Measurements from ENCODE around the gene F2. TPM values are rescaled to one million over a fixed set of nuclear protein-coding genes. Genes with fewer than 3 reads are reported as not detected.
"Not testable (repeated sequence)": the region's sequence is repeated elsewhere in the genome, so short reads cannot be mapped to it uniquely, and the experiment has no call there.

The F2 gene
- total RNA-seq, 8 experiments from 2014 or later: 0.14 to 1.1 TPM; not detected in 6

- H3K27ac ChIP-seq; in situ Hi-C loops (cut with MboI; ENCODE audit: low pct_unique_long_range_greater_than_20kb in 2 of 9, low sequenced_read_pairs in 9 of 9, unreplicated experiment in 9 of 9); H3K4me1 ChIP-seq (replicated peaks in 1 of 2); ATAC-seq (replicated peaks in 6 of 8); H3K4me3 ChIP-seq: not testable (repeated sequence)
- 14 to 93% (median 90%) methylated on average over 1 to 9 of the region's 9 CpGs; no CpG with 5 or more reads in 6 of the 10 experiments for WGBS, 10 experiments
Observed at GRCh38 chr11:46709351-46709750, 9.7 kb upstream of the F2 start.

GRCh38 chr11:46710821-46711269, 8.2 kb upstream of the F2 start:
- in situ Hi-C loops (cut with MboI; ENCODE audit: low pct_unique_long_range_greater_than_20kb in 2 of 9, low sequenced_read_pairs in 9 of 9, unreplicated experiment in 9 of 9): no loop called here
- WGBS, 10 experiments: 7 to 100% (median 70%) methylated on average over 1 to 5 of the region's 10 CpGs; no CpG with 5 or more reads in 3 of the 10 experiments
- no peak overlapping the region for H3K27ac ChIP-seq
- peak in 2 of 8 experiments; percentile 83 to 86 for ATAC-seq (replicated peaks in 6 of 8)
- H3K4me3 ChIP-seq: no peak overlapping the region
- no peaks in the 10 kb centered on the region for H3K4me1 ChIP-seq (replicated peaks in 1 of 2)

DNA sequence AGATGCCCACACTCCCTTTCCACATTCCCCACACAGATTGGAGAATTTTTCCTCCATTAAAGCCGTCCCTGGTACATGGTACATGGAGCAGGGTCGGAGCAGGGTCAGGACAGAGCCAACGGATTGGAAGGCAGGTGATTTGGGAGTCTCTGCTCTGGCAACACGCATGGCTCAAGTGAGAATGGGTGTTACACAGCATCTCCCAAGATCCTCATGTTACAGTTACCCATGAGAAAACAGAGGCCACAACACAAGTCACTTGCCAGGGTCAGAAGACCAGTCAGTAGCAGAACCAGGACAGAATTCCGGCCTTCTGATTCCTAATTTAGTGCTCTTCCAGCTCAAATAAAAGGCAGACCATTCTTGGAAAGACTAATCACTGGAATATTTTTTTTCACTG, 7.7 kb upstream of the F2 start:
- 17 to 100% (median 71%) methylated on average over 1 to 4 of the region's 5 CpGs; no CpG with 5 or more reads in 5 of the 10 experiments for WGBS, 10 experiments
- Histone ChIP-seq H3K4me1 (replicated peaks in 1 of 2) (no peaks in the 10 kb centered on the region), H3K27ac (no peak overlapping the region), H3K4me3 (no peak overlapping the region)
- ATAC-seq (replicated peaks in 6 of 8): peak in 2 of 8 experiments; percentile 16 to 38
- in situ Hi-C loops (cut with MboI; ENCODE audit: low pct_unique_long_range_greater_than_20kb in 2 of 9, low sequenced_read_pairs in 9 of 9, unreplicated experiment in 9 of 9): no loop called here

GRCh38 chr11:46712874-46713576, 6.0 kb upstream of the F2 start:
- in situ Hi-C loops (cut with MboI; ENCODE audit: low pct_unique_long_range_greater_than_20kb in 2 of 9, low sequenced_read_pairs in 9 of 9, unreplicated experiment in 9 of 9): no loop called here
- H3K4me1 ChIP-seq (replicated peaks in 1 of 2): no peaks in the 10 kb centered on the region
- no peak overlapping the region for H3K4me3 ChIP-seq
- ATAC-seq (replicated peaks in 6 of 8): no peak
- 67 to 95% (median 82%) methylated on average over 1 to 7 of the region's 7 CpGs for WGBS, 10 experiments
- no peak overlapping the region for H3K27ac ChIP-seq

GRCh38 chr11:46717825-46718154, 1.2 kb upstream of the F2 start:
- WGBS, 10 experiments: 80 to 84% methylated on average over 1 to 2 of the region's 2 CpGs; no CpG with 5 or more reads in 8 of the 10 experiments
- H3K4me3 ChIP-seq; in situ Hi-C loops (cut with MboI; ENCODE audit: low pct_unique_long_range_greater_than_20kb in 2 of 9, low sequenced_read_pairs in 9 of 9, unreplicated experiment in 9 of 9); H3K27ac ChIP-seq; H3K4me1 ChIP-seq (replicated peaks in 1 of 2); ATAC-seq (replicated peaks in 6 of 8): not testable (repeated sequence)

GRCh38 chr11:46718155-46719019, 626 bp upstream of the F2 start:
- 85 to 100% (median 100%) methylated on average over 1 to 6 of the region's 11 CpGs; no CpG with 5 or more reads in 3 of the 10 experiments for WGBS, 10 experiments
- in situ Hi-C loops (cut with MboI; ENCODE audit: low pct_unique_long_range_greater_than_20kb in 2 of 9, low sequenced_read_pairs in 9 of 9, unreplicated experiment in 9 of 9): no loop called here
- peak in 2 of 8 experiments; percentile 17 to 25 for ATAC-seq (replicated peaks in 6 of 8)
- Histone ChIP-seq H3K27ac (no peak overlapping the region), H3K4me3 (no peak overlapping the region), H3K4me1 (replicated peaks in 1 of 2) (peaks cover 0 to 6% of the 10 kb centered on the region in 2 donors)

DNA sequence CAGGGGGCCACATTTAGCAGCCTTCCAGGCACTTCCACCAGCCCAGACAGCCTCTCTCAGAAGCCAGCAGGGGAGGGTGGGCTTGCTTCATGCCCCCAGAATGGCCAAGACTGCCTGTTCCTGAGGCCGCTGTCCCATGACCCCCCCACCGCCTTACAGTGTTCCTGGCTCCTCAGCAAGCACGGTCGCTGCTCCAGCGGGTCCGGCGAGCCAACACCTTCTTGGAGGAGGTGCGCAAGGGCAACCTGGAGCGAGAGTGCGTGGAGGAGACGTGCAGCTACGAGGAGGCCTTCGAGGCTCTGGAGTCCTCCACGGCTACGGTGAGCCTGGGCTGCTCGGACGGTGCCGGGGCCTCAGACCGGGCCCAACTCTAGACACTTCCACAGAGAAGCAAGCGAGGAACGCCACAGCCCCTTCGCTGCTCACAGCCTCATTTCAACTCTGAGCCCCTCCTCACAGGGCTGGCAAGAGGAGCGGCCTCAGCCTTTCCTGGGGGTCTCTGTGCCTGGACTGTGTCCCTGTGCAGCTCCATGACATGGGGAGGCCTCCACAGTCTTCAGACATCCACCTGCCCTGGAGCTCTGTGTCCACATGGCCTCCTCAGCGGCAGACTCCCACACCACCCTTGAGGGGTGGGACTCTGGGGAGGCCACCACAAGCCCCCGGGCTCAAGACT, 668 bp downstream of the F2 start:
- Histone ChIP-seq H3K4me1 (replicated peaks in 1 of 2) (peaks cover 6 to 9% of the 10 kb centered on the region in 2 donors), H3K27ac (no peak overlapping the region), H3K4me3 (no peak overlapping the region)
- no peak for ATAC-seq (replicated peaks in 6 of 8)
- in situ Hi-C loops (cut with MboI; ENCODE audit: low pct_unique_long_range_greater_than_20kb in 2 of 9, low sequenced_read_pairs in 9 of 9, unreplicated experiment in 9 of 9): no loop called here
- WGBS, 10 experiments: 55% methylated on average over 2 of the region's 25 CpGs; no CpG with 5 or more reads in 9 of the 10 experiments

GRCh38 chr11:46721286-46721685, 2.3 kb downstream of the F2 start:
- WGBS, 10 experiments: 30 to 100% (median 76%) methylated on average over 1 to 6 of the region's 6 CpGs; no CpG with 5 or more reads in 3 of the 10 experiments
- Histone ChIP-seq H3K27ac (no peak overlapping the region), H3K4me1 (replicated peaks in 1 of 2) (peaks cover 6 to 9% of the 10 kb centered on the region in 2 donors), H3K4me3 (no peak overlapping the region)
- ATAC-seq (replicated peaks in 6 of 8): no peak
- in situ Hi-C loops (cut with MboI; ENCODE audit: low pct_unique_long_range_greater_than_20kb in 2 of 9, low sequenced_read_pairs in 9 of 9, unreplicated experiment in 9 of 9): no loop called here

DNA sequence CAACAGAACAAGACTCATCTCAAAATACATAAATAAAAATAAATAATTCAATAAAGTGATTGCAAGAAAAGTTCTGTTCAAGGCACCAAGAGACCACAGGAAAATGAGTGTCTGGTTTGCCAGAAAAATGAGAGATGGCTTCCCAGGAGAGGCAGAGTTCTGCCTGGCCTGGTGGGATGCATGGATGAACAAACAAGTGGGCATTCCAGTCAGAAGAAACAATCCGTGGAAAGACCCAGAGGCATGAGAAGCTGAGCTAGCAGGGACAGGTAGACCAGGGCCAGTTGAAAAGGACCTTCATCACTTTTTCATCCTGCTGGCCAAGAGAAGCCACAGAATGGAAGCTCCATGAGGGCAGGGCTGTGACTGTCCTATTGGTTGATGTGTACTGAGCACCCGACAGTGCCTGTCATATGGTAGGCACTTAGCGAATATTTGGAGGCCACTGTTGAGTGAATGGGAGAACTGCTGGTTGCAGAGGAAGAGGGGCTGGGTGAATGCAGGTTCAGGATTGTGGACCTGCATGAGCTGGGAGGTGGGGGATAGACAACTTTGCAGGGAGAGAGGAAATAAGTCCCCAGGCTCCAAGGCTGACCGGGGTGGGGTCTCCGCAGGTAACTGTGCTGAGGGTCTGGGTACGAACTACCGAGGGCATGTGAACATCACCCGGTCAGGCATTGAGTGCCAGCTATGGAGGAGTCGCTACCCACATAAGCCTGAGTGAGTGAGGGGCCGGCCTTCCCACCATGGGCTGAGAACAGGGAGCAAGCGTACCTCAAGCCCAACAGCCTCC, 3.7 kb downstream of the F2 start:
- Histone ChIP-seq H3K4me1 (replicated peaks in 1 of 2) (peaks cover 6 to 9% of the 10 kb centered on the region in 2 donors), H3K27ac (no peak overlapping the region), H3K4me3 (no peak overlapping the region)
- no peak for ATAC-seq (replicated peaks in 6 of 8)
- in situ Hi-C loops (cut with MboI; ENCODE audit: low pct_unique_long_range_greater_than_20kb in 2 of 9, low sequenced_read_pairs in 9 of 9, unreplicated experiment in 9 of 9): no loop called here
- WGBS, 10 experiments: 68 to 100% (median 93%) methylated on average over 1 to 9 of the region's 11 CpGs; no CpG with 5 or more reads in 2 of the 10 experiments

DNA sequence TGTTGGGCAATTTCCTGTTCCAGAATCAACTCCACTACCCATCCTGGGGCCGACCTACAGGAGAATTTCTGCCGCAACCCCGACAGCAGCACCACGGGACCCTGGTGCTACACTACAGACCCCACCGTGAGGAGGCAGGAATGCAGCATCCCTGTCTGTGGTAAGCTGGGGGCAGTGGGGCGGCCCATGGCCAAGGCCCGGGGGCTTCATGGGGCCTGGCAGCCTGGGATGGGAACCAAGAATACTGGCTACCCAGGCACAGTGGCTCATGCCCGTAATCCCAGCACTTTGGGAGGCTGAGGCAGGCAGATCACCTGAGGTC, 4.3 kb downstream of the F2 start:
- no peak for ATAC-seq (replicated peaks in 6 of 8)
- Histone ChIP-seq H3K4me3 (no peak overlapping the region), H3K4me1 (replicated peaks in 1 of 2) (peaks cover 6 to 9% of the 10 kb centered on the region in 2 donors), H3K27ac (no peak overlapping the region)
- WGBS, 10 experiments: 88 to 90% methylated on average over 2 to 3 of the region's 8 CpGs; no CpG with 5 or more reads in 8 of the 10 experiments
- in situ Hi-C loops (cut with MboI; ENCODE audit: low pct_unique_long_range_greater_than_20kb in 2 of 9, low sequenced_read_pairs in 9 of 9, unreplicated experiment in 9 of 9): no loop called here

DNA sequence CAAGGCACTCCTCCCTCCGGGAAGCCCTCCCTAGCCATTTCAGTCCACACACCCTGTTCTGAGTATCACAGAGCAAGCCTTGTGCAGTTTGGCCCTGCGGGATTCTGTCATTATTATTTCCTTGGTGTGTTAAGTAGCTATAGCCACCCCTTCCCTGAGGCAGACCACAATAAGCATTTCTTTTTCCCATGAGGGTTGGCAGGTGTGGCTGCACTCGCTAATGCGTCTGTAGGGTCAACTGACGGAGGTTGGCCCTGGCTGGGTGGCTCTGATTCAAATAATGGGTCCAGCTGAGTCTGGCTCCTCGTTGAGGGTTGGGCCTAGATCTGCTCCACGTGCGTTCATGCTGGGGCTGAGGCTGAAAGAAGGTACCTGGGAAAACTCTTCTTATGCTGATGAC, 5.1 kb downstream of the F2 start:
- Histone ChIP-seq H3K27ac (no peak overlapping the region), H3K4me1 (replicated peaks in 1 of 2) (peaks cover 6 to 7% of the 10 kb centered on the region in 2 donors), H3K4me3 (no peak overlapping the region)
- WGBS, 10 experiments: 8 to 45% (median 31%) methylated on average over 2 to 4 of the region's 8 CpGs; no CpG with 5 or more reads in 6 of the 10 experiments
- ATAC-seq (replicated peaks in 6 of 8): peak; percentile 34 to 97 (median 60)
- in situ Hi-C loops (cut with MboI; ENCODE audit: low pct_unique_long_range_greater_than_20kb in 2 of 9, low sequenced_read_pairs in 9 of 9, unreplicated experiment in 9 of 9): no loop called here

DNA sequence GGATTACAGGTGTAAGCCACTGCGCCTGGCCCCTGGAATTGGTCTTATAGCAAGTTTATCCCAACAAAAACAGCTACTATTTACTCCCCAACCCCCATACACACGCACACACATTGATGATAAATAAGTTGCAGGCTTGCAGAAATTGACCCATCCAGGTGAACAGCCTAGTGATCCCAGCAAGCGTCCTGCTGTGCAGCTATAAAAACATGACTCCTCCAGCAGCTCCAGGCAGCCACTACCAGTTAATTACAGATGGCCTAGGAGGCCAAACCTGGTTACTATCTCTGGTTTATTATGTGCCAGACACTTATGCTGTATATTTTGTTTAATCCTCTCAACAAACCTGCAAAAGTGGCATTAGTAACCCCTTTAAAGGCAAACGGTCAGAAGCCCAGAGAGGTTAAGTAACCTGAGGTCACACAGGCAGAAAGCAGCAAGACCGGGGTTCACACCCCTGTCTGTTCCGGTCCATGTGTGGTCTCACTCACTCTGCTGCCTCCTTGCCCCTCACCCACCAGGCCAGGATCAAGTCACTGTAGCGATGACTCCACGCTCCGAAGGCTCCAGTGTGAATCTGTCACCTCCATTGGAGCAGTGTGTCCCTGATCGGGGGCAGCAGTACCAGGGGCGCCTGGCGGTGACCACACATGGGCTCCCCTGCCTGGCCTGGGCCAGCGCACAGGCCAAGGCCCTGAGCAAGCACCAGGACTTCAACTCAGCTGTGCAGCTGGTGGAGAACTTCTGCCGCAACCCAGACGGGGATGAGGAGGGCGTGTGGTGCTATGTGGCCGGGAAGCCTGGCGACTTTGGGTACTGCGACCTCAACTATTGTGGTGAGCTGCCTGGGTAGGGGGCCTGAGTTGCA, 6.6 kb downstream of the F2 start:
- in situ Hi-C loops (cut with MboI; ENCODE audit: low pct_unique_long_range_greater_than_20kb in 2 of 9, low sequenced_read_pairs in 9 of 9, unreplicated experiment in 9 of 9): no loop called here
- no peak for ATAC-seq (replicated peaks in 6 of 8)
- peaks cover 3 to 6% of the 10 kb centered on the region in 2 donors for H3K4me1 ChIP-seq (replicated peaks in 1 of 2)
- H3K27ac ChIP-seq: no peak overlapping the region
- no peak overlapping the region for H3K4me3 ChIP-seq
- WGBS, 10 experiments: 50 to 100% (median 81%) methylated on average over 1 to 14 of the region's 19 CpGs; no CpG with 5 or more reads in 1 of the 10 experiments
